ENCODE data around the gene PRRX2. TPM values are rescaled to one million over a fixed set of nuclear protein-coding genes. Genes with fewer than 3 reads are reported as not detected.

Gene PRRX2
- total and polyA plus RNA-seq, 2 of the 4 experiments (the other 2 are of a cell fraction), result 12.7 to 35.5 TPM

GRCh38 chr9:129679537-129679936 is 14.1 kb downstream of the PRRX2 start:
- CTCF ChIA-PET, result no interaction called here
- POLR2A ChIA-PET (ENCODE audit: unreplicated experiment), result interaction anchor here (0.5 kb wide), 1 partner anchor 47 kb away, joined by 3 read pairs; no protein-coding TSS in a partner anchor
- no peak overlapping the region for H2BK15ac ChIP-seq (ENCODE audit: low read depth, low read length)

More at GRCh38 chr9:129679537-129679936, 14.1 kb downstream of the PRRX2 start:
- Histone ChIP-seq H2AK9ac (replicated peaks; ENCODE audit: low read depth, low read length, poor library complexity) (no peak overlapping the region), H3K4me2 (ENCODE audit: low read depth, low read length) (no peak overlapping the region), H2BK5ac (ENCODE audit: low read depth, low read length, poor library complexity, severe bottlenecking) (no peak overlapping the region), H3K18ac (ENCODE audit: low read depth, low read length) (no peak overlapping the region), H3K79me1 (ENCODE audit: low read depth in 1 of 2, low read length in 2 of 2) (peaks cover 20 to 80% of the 10 kb centered on the region in 2 experiments), H3K27ac (ENCODE audit: insufficient read depth, low read length) (no peak overlapping the region), H3K23ac (ENCODE audit: low read depth, low read length) (no peak overlapping the region), H2BK20ac (ENCODE audit: low read depth, low read length) (no peak overlapping the region), H3K4me1 (ENCODE audit: control insufficient read depth, insufficient read depth, low read length) (no peaks in the 10 kb centered on the region; the same call in 1 of the 2 replicates), H3K56ac (ENCODE audit: extremely low read depth, insufficient read depth, low read length) (no peak overlapping the region), H2AK5ac (ENCODE audit: low read depth, low read length) (no peak overlapping the region), H3K4ac (ENCODE audit: low read depth, low read length) (no peak overlapping the region), H3K9me1 (ENCODE audit: insufficient read depth, low read length) (peaks cover 23% of the 10 kb centered on the region), H3K36me3 (ENCODE audit: control insufficient read depth, insufficient read depth, low read length) (peaks cover 25% of the 10 kb centered on the region), H4K91ac (ENCODE audit: insufficient read depth, low read depth, low read length) (no peak overlapping the region), H2AFZ (replicated peaks; ENCODE audit: low read length, poor library complexity) (no peak overlapping the region), H4K8ac (ENCODE audit: low read depth in 2 of 2, low read length in 2 of 2) (no peak overlapping the region), H4K5ac (ENCODE audit: low read depth, low read length) (no peak overlapping the region), H2BK120ac (ENCODE audit: low read depth, low read length) (no peak overlapping the region), H4K20me1 (ENCODE audit: insufficient read depth, low read length) (peaks cover 57% of the 10 kb centered on the region), H3K14ac (replicated peaks; ENCODE audit: low read depth, low read length) (no peak overlapping the region), H3K27me3 (ENCODE audit: control insufficient read depth, insufficient read depth, low read length) (no peaks in the 10 kb centered on the region), H3K4me3 (ENCODE audit: insufficient read depth, low read depth, low read length) (no peak overlapping the region), H3K9me3 (ENCODE audit: control insufficient read depth, insufficient read depth, low read length) (no peaks in the 10 kb centered on the region), H3K9ac (ENCODE audit: low read depth, low read length) (no peak overlapping the region)
- BruUV-seq (replicated peaks), result no TSS peak
- TF ChIP-seq MAFK (IDR thresholded peaks at IDR 0.05; ENCODE audit: low read depth, low read length) (no peak), NFE2L2 (IDR thresholded peaks at IDR 0.05; ENCODE audit: low read depth, low read length) (no peak), RAD21 (IDR thresholded peaks at IDR 0.05; ENCODE audit: low read length) (no peak), CEBPB (IDR thresholded peaks at IDR 0.05; ENCODE audit: low read depth, low read length) (no peak), POLR2A (IDR thresholded peaks at IDR 0.05; ENCODE audit: low read depth, low read length) (no peak), CHD1 (IDR thresholded peaks at IDR 0.05; ENCODE audit: low read depth, low read length) (no peak), MXI1 (IDR thresholded peaks at IDR 0.05; ENCODE audit: borderline replicate concordance, low read depth, low read length) (no peak)
- 74% methylated on average over 3 of the region's 9 CpGs; no CpG with 5 or more reads in 1 of the 2 experiments for WGBS, 2 experiments (ENCODE audit: extremely low coverage in 2 of 2, insufficient read length in 1 of 2)
- DNase-seq, result no peak
- intact Hi-C loops (cut with micrococcal nuclease), result no loop called here
- in situ Hi-C loops (cut with MboI; ENCODE audit: low sequenced_read_pairs), result no loop called here
- ATAC-seq (ENCODE audit: low read depth), result no peak
- dilution Hi-C loops (cut with HindIII; ENCODE audit: low sequenced_read_pairs, unreplicated experiment), result no loop called here

Data from IMR-90 (cell line).